Measurements from ENCODE around the gene CRCP.
"Not testable (repeated sequence)": the region's sequence is repeated elsewhere in the genome, so short reads cannot be mapped to it uniquely, and the experiment has no call there.

The CRCP gene

GRCh38 chr7:66105263-66105748, 9.3 kb upstream of the CRCP start:
- Histone ChIP-seq H3K36me3 (ENCODE audit: control insufficient read depth in 5 of 5, insufficient read depth in 5 of 5, low read length in 5 of 5) (no peaks in the 10 kb centered on the region), H3K9me3 (ENCODE audit: control insufficient read depth in 5 of 5, low read length in 5 of 5) (no peaks in the 10 kb centered on the region), H3K27me3 (ENCODE audit: control insufficient read depth in 5 of 5, insufficient read depth in 4 of 5, low read length in 5 of 5) (no peaks in the 10 kb centered on the region), H3K9ac (ENCODE audit: low read length in 5 of 5) (no peak overlapping the region), H3K4me1 (ENCODE audit: control insufficient read depth in 5 of 5, insufficient read depth in 5 of 5, low read length in 5 of 5) (peaks cover 0 to 5% (median 4%) of the 10 kb centered on the region in 5 donors), H3K4me3 (ENCODE audit: low read depth in 1 of 5, low read length in 5 of 5) (no peak overlapping the region), H3K27ac (ENCODE audit: low read depth, low read length) (no peak overlapping the region)

GRCh38 chr7:66108410-66108809, 6.2 kb upstream of the CRCP start:
- H3K9ac ChIP-seq (ENCODE audit: low read length in 5 of 5); H3K36me3 ChIP-seq (ENCODE audit: control insufficient read depth in 5 of 5, insufficient read depth in 5 of 5, low read length in 5 of 5); H3K4me1 ChIP-seq (ENCODE audit: control insufficient read depth in 5 of 5, insufficient read depth in 5 of 5, low read length in 5 of 5); H3K9me3 ChIP-seq (ENCODE audit: control insufficient read depth in 5 of 5, low read length in 5 of 5); H3K27me3 ChIP-seq (ENCODE audit: control insufficient read depth in 5 of 5, insufficient read depth in 4 of 5, low read length in 5 of 5); H3K4me3 ChIP-seq (ENCODE audit: low read depth in 1 of 5, low read length in 5 of 5); H3K27ac ChIP-seq (ENCODE audit: low read depth, low read length): not testable (repeated sequence)

GRCh38 chr7:66110856-66111255, 3.8 kb upstream of the CRCP start:
- Histone ChIP-seq H3K9ac (ENCODE audit: low read length in 5 of 5) (no peak overlapping the region), H3K4me3 (ENCODE audit: low read depth in 1 of 5, low read length in 5 of 5) (no peak overlapping the region), H3K27ac (ENCODE audit: low read depth, low read length) (no peak overlapping the region), H3K9me3 (ENCODE audit: control insufficient read depth in 5 of 5, low read length in 5 of 5) (no peaks in the 10 kb centered on the region), H3K36me3 (ENCODE audit: control insufficient read depth in 5 of 5, insufficient read depth in 5 of 5, low read length in 5 of 5) (no peaks in the 10 kb centered on the region), H3K4me1 (ENCODE audit: control insufficient read depth in 5 of 5, insufficient read depth in 5 of 5, low read length in 5 of 5) (peaks cover 0 to 19% (median 10%) of the 10 kb centered on the region in 5 donors), H3K27me3 (ENCODE audit: control insufficient read depth in 5 of 5, insufficient read depth in 4 of 5, low read length in 5 of 5) (no peaks in the 10 kb centered on the region)

- H3K9ac ChIP-seq (ENCODE audit: low read length in 5 of 5); H3K4me3 ChIP-seq (ENCODE audit: low read depth in 1 of 5, low read length in 5 of 5); H3K9me3 ChIP-seq (ENCODE audit: control insufficient read depth in 5 of 5, low read length in 5 of 5); H3K36me3 ChIP-seq (ENCODE audit: control insufficient read depth in 5 of 5, insufficient read depth in 5 of 5, low read length in 5 of 5); H3K27me3 ChIP-seq (ENCODE audit: control insufficient read depth in 5 of 5, insufficient read depth in 4 of 5, low read length in 5 of 5); H3K27ac ChIP-seq (ENCODE audit: low read depth, low read length): not testable (repeated sequence)
- peaks cover 0 to 46% (median 30%) of the 10 kb centered on the region in 5 donors for H3K4me1 ChIP-seq (ENCODE audit: control insufficient read depth in 5 of 5, insufficient read depth in 5 of 5, low read length in 5 of 5)
Measured at GRCh38 chr7:66116680-66117420, 2.2 kb downstream of the CRCP start.

GRCh38 chr7:66118603-66119002, 4.0 kb downstream of the CRCP start:
- peak overlapping the region; percentile 35 for H3K27ac ChIP-seq (ENCODE audit: low read depth, low read length)
- no peaks in the 10 kb centered on the region for H3K27me3 ChIP-seq (ENCODE audit: control insufficient read depth in 5 of 5, insufficient read depth in 4 of 5, low read length in 5 of 5)
- no peaks in the 10 kb centered on the region for H3K9me3 ChIP-seq (ENCODE audit: control insufficient read depth in 5 of 5, low read length in 5 of 5)
- peaks cover 0 to 46% (median 30%) of the 10 kb centered on the region in 5 donors for H3K4me1 ChIP-seq (ENCODE audit: control insufficient read depth in 5 of 5, insufficient read depth in 5 of 5, low read length in 5 of 5)
- H3K4me3 ChIP-seq (ENCODE audit: low read depth in 1 of 5, low read length in 5 of 5): no peak overlapping the region
- no peak overlapping the region for H3K9ac ChIP-seq (ENCODE audit: low read length in 5 of 5)
- peaks cover 0 to 4% (median 2%) of the 10 kb centered on the region in 5 donors for H3K36me3 ChIP-seq (ENCODE audit: control insufficient read depth in 5 of 5, insufficient read depth in 5 of 5, low read length in 5 of 5)

GRCh38 chr7:66119245-66119850, 4.7 kb downstream of the CRCP start:
- peak overlapping the region; percentile 35 for H3K27ac ChIP-seq (ENCODE audit: low read depth, low read length)
- no peak overlapping the region for H3K4me3 ChIP-seq (ENCODE audit: low read depth in 1 of 5, low read length in 5 of 5)
- H3K9ac ChIP-seq (ENCODE audit: low read length in 5 of 5): peak overlapping the region in 2 of 5 donors; percentile 26 to 28
- H3K4me1 ChIP-seq (ENCODE audit: control insufficient read depth in 5 of 5, insufficient read depth in 5 of 5, low read length in 5 of 5): peaks cover 0 to 42% (median 29%) of the 10 kb centered on the region in 5 donors
- H3K27me3 ChIP-seq (ENCODE audit: control insufficient read depth in 5 of 5, insufficient read depth in 4 of 5, low read length in 5 of 5): no peaks in the 10 kb centered on the region
- H3K9me3 ChIP-seq (ENCODE audit: control insufficient read depth in 5 of 5, low read length in 5 of 5): no peaks in the 10 kb centered on the region
- peaks cover 0 to 4% (median 2%) of the 10 kb centered on the region in 5 donors for H3K36me3 ChIP-seq (ENCODE audit: control insufficient read depth in 5 of 5, insufficient read depth in 5 of 5, low read length in 5 of 5)

GRCh38 chr7:66123175-66123528, 8.5 kb downstream of the CRCP start:
- no peaks in the 10 kb centered on the region for H3K9me3 ChIP-seq (ENCODE audit: control insufficient read depth in 5 of 5, low read length in 5 of 5)
- peaks cover 2 to 28% (median 22%) of the 10 kb centered on the region in 5 donors for H3K4me1 ChIP-seq (ENCODE audit: control insufficient read depth in 5 of 5, insufficient read depth in 5 of 5, low read length in 5 of 5)
- H3K4me3 ChIP-seq (ENCODE audit: low read depth in 1 of 5, low read length in 5 of 5): no peak overlapping the region
- no peak overlapping the region for H3K9ac ChIP-seq (ENCODE audit: low read length in 5 of 5)
- H3K27me3 ChIP-seq (ENCODE audit: control insufficient read depth in 5 of 5, insufficient read depth in 4 of 5, low read length in 5 of 5): no peaks in the 10 kb centered on the region
- H3K36me3 ChIP-seq (ENCODE audit: control insufficient read depth in 5 of 5, insufficient read depth in 5 of 5, low read length in 5 of 5): peaks cover 0 to 4% (median 2%) of the 10 kb centered on the region in 5 donors
- H3K27ac ChIP-seq (ENCODE audit: low read depth, low read length): no peak overlapping the region

- H3K4me1 ChIP-seq (ENCODE audit: control insufficient read depth in 5 of 5, insufficient read depth in 5 of 5, low read length in 5 of 5): peaks cover 2 to 21% (median 13%) of the 10 kb centered on the region in 5 donors
- not testable (repeated sequence) for H3K9ac ChIP-seq (ENCODE audit: low read length in 5 of 5); H3K27me3 ChIP-seq (ENCODE audit: control insufficient read depth in 5 of 5, insufficient read depth in 4 of 5, low read length in 5 of 5); H3K27ac ChIP-seq (ENCODE audit: low read depth, low read length); H3K4me3 ChIP-seq (ENCODE audit: low read depth in 1 of 5, low read length in 5 of 5); H3K9me3 ChIP-seq (ENCODE audit: control insufficient read depth in 5 of 5, low read length in 5 of 5); H3K36me3 ChIP-seq (ENCODE audit: control insufficient read depth in 5 of 5, insufficient read depth in 5 of 5, low read length in 5 of 5)
Measured at GRCh38 chr7:66124569-66124861, 9.9 kb downstream of the CRCP start.

- Histone ChIP-seq H3K27ac (ENCODE audit: low read depth, low read length) (no peak overlapping the region), H3K4me1 (ENCODE audit: control insufficient read depth in 5 of 5, insufficient read depth in 5 of 5, low read length in 5 of 5) (peaks cover 0 to 21% (median 13%) of the 10 kb centered on the region in 5 donors), H3K4me3 (ENCODE audit: low read depth in 1 of 5, low read length in 5 of 5) (no peak overlapping the region)
Measured at GRCh38 chr7:66125052-66125694, 10.5 kb downstream of the CRCP start.

GRCh38 chr7:66125781-66126352, 11.2 kb downstream of the CRCP start:
- H3K27me3 ChIP-seq (ENCODE audit: control insufficient read depth in 5 of 5, insufficient read depth in 4 of 5, low read length in 5 of 5); H3K9ac ChIP-seq (ENCODE audit: low read length in 5 of 5); H3K9me3 ChIP-seq (ENCODE audit: control insufficient read depth in 5 of 5, low read length in 5 of 5); H3K4me3 ChIP-seq (ENCODE audit: low read depth in 1 of 5, low read length in 5 of 5); H3K27ac ChIP-seq (ENCODE audit: low read depth, low read length); H3K36me3 ChIP-seq (ENCODE audit: control insufficient read depth in 5 of 5, insufficient read depth in 5 of 5, low read length in 5 of 5): not testable (repeated sequence)
- peaks cover 0 to 21% (median 13%) of the 10 kb centered on the region in 5 donors for H3K4me1 ChIP-seq (ENCODE audit: control insufficient read depth in 5 of 5, insufficient read depth in 5 of 5, low read length in 5 of 5)

More at GRCh38 chr7:66125052-66125694, 10.5 kb downstream of the CRCP start:
- H3K27me3 ChIP-seq (ENCODE audit: control insufficient read depth in 5 of 5, insufficient read depth in 4 of 5, low read length in 5 of 5): no peaks in the 10 kb centered on the region
- peaks cover 0 to 3% (median 0%) of the 10 kb centered on the region in 5 donors for H3K36me3 ChIP-seq (ENCODE audit: control insufficient read depth in 5 of 5, insufficient read depth in 5 of 5, low read length in 5 of 5)
- no peaks in the 10 kb centered on the region for H3K9me3 ChIP-seq (ENCODE audit: control insufficient read depth in 5 of 5, low read length in 5 of 5)
- H3K9ac ChIP-seq (ENCODE audit: low read length in 5 of 5): no peak overlapping the region

Measured in subcutaneous abdominal adipose tissue (tissue), 5 donors.